ENCODE results near the gene ARL5C.
"Not testable (repeated sequence)": the region's sequence is repeated elsewhere in the genome, so short reads cannot be mapped to it uniquely, and the experiment has no call there.

ARL5C gene

DNA sequence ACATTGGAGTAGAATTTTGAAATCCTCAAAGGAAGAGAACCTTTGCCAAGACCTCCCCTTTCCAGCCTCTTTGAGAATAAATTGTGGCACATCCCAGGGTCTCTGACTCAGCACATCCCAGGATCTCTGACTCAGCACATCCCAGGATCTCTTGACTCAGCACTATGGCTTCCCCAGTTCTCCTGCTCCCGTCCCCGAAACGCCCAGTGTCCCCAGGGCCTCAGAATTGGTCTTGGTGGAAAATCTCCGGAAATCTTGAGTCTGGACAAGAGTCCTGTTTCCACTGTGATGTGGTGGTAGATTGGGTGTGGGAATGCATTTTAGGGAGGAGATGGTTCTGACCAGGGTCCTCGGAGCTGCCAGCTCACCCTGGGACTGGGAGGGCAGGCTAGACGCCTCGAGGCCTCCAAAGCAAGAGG is 33.8 kb downstream of the ARL5C start:
- TF ChIP-seq, protein P1, sequence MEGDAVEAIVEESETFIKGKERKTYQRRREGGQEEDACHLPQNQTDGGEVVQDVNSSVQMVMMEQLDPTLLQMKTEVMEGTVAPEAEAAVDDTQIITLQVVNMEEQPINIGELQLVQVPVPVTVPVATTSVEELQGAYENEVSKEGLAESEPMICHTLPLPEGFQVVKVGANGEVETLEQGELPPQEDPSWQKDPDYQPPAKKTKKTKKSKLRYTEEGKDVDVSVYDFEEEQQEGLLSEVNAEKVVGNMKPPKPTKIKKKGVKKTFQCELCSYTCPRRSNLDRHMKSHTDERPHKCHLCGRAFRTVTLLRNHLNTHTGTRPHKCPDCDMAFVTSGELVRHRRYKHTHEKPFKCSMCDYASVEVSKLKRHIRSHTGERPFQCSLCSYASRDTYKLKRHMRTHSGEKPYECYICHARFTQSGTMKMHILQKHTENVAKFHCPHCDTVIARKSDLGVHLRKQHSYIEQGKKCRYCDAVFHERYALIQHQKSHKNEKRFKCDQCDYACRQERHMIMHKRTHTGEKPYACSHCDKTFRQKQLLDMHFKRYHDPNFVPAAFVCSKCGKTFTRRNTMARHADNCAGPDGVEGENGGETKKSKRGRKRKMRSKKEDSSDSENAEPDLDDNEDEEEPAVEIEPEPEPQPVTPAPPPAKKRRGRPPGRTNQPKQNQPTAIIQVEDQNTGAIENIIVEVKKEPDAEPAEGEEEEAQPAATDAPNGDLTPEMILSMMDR (conservative IDR thresholded peaks at IDR 0.05; ENCODE audit: low read length) = no peak
- peak; percentile 89 for DNase-seq (ENCODE audit: low read depth)
- no peak overlapping the region for H3K4me3 ChIP-seq (ENCODE audit: low read length)

DNA sequence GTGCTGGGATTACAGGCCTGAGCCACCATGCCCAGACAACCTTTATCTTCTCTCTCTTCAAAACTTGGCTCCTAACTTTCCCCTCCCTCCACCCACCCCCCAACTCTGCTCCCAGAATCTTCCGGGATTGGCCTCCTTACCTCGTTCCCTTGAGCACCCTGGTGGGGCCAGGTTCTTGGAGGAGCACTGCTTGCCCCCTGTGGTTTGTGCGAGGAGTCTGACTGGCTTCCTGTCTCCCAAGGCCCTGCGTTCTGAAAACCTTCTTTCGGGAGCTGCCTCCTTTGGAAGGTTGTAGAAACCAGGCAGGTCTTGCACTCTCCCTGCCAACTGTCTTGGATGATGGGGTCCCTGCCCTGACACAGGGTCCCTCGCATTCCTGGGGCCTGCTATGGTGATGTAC is 34.3 kb downstream of the ARL5C start:
- TF ChIP-seq, protein P1 (conservative IDR thresholded peaks at IDR 0.05; ENCODE audit: low read length) = no peak
- no peak for DNase-seq (ENCODE audit: low read depth)
- H3K4me3 ChIP-seq (ENCODE audit: low read length) = no peak overlapping the region

DNA sequence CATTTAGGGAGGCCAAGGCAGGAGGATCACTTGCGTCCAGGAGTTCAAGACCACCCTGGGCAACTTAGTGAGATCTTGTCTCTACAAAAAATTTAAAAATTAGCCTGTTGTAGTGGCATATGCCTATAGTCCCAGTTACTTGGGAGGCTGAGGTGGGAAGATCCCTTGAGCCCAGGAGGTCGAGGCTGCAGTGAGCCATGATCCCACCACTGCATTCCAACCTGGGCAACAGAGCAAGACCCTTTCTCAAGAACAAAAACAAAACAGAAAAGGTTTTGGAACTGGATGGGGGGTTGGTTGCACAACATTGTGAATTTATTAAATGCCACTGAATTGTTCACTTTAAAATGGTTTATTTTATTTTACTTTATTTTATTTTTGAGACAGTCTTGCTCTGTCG is 35.8 kb downstream of the ARL5C start:
- DNase-seq (ENCODE audit: low read depth) = no peak
- no peak overlapping the region for H3K4me3 ChIP-seq (ENCODE audit: low read length)

DNA sequence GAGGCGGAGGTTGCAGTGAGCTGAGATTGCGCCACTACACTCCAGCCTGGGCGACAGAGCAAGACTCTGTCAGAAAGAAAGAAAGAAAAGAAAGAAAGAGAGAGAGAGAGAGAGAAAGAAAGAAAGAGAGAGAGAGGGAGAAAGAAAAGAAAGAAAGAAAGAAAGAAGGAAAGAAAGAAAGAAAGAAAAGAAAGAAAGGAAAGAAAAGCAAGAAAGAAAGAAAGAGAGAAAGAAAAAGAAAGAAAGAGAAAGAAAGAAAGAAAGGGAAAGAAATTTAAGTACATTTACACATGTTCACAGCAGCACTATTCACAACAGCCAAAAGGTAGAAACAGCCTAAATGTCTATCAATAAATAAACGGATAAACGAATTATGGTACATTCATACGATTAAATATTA is 36.4 kb downstream of the ARL5C start:
- H3K4me3 ChIP-seq (ENCODE audit: low read length); DNase-seq (ENCODE audit: low read depth): not testable (repeated sequence)

More for the DNA sequence above, 35.8 kb downstream of the ARL5C start:
- TF ChIP-seq, protein P1 (conservative IDR thresholded peaks at IDR 0.05; ENCODE audit: low read length) = no peak

DNA sequence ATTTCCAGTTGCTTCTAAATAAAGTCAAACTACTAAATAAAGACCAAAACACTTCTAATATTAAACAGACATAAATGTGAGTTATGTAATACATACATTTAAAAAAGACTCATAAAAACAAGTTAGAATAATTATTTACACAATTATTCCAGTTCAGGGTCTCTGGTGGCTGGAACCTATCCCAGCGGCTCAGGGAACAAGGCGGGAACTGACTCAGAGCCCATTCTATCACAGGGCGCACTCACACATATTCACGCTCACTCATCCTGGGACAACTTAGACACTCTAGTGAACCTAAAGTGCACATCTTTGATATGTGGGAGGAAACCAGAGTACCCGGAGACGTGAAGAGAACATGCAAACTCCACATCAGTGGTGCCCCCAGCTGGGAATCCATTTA is 39.5 kb downstream of the ARL5C start:
- H3K4me3 ChIP-seq (ENCODE audit: low read length) = no peak overlapping the region
- TF ChIP-seq, protein P1 (conservative IDR thresholded peaks at IDR 0.05; ENCODE audit: low read length) = no peak
- no peak for DNase-seq (ENCODE audit: low read depth)

DNA sequence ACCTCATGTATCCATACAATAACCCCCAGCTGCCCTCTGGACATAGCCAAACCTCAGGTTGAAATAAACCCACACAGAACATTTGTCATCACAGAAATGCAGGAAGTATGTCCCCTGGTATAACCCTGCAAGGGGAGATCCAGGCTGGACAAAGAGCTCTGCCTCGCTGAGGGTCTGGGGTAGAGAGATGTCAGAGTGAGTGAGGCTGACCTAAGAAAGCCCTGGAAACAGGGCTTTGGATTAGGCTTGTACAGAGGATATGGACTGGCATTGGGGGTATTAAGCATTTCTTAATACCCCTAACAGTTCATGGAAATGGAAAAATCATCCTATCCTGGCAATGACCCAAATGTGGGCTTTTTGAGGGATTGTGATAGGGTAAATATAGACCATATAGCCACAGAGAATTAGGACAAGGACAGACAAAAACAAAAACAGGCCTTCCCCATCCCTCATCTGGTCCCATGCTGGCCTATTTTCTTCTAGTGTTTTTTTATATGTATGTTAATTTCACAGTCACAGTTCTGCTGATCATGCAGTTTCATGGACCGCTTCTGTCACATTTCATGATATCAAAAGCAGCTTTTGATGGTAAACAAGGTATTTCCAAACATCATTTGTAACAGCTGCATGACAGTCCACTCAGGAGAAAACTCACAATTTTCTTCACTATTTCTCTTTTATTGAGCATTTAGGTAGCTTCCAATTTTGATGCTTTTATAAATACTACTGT is 40.7 kb downstream of the ARL5C start:
- DNase-seq (ENCODE audit: low read depth) = no peak
- TF ChIP-seq, protein P1 (conservative IDR thresholded peaks at IDR 0.05; ENCODE audit: low read length) = no peak

DNA sequence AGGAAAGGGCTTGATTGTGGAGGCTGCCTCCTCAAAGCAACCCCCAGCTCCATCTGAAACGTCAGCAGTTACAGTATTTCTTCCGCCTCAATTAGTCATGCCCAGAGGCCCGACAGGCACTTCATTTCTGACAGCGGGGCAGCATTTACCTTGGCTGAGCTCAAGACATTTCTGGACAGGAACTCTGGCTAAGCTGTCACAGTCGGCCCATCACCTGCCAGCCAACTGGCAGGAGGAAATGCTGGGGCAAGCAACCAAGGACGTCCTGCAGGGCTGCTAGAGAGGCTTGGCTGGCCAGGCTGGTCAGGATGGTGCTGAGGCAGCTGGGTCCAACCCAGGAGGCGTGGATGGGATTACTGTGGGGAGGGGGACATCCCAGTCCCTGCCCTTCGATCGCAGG is 42.3 kb downstream of the ARL5C start:
- no peak for DNase-seq (ENCODE audit: low read depth)
- H3K4me3 ChIP-seq (ENCODE audit: low read length) = no peak overlapping the region
- TF ChIP-seq, protein P1 (conservative IDR thresholded peaks at IDR 0.05; ENCODE audit: low read length) = no peak

More for the DNA sequence above, 40.7 kb downstream of the ARL5C start:
- no peak overlapping the region for H3K4me3 ChIP-seq (ENCODE audit: low read length)
